GM12875 (cell line): ENCODE data around the gene KCNC1.

Source experiments
- H3K4me3 ChIP-seq: one replicate; pipeline ENCODE4 v1.5.1; 2011; ENCODE audit warnings: low read depth, low read length, control low read depth
- CTCF ChIP-seq: IDR thresholded peaks from 2 replicates; pipeline ENCODE4 v1.5.1; 2011; ENCODE audit warnings: low read depth, mild to moderate bottlenecking, control low read depth, inconsistent platforms, low read length, moderate library complexity, borderline replicate concordance; ENCODE audit not compliant: insufficient read depth

Gene KCNC1

GRCh38 chr11:17773674-17774073, 39.1 kb downstream of the KCNC1 start:
- TF ChIP-seq CTCF, result no peak
- no peak overlapping the region for H3K4me3 ChIP-seq

GRCh38 chr11:17774232-17775034, 39.9 kb downstream of the KCNC1 start:
- TF ChIP-seq CTCF, result no peak
- H3K4me3 ChIP-seq, result no peak overlapping the region

- no peak for TF ChIP-seq CTCF
Measured at GRCh38 chr11:17775035-17775348, 40.4 kb downstream of the KCNC1 start.

GRCh38 chr11:17775507-17776211, 41.1 kb downstream of the KCNC1 start:
- H3K4me3 ChIP-seq, result no peak overlapping the region
- no peak for TF ChIP-seq CTCF

More at GRCh38 chr11:17775035-17775348, 40.4 kb downstream of the KCNC1 start:
- H3K4me3 ChIP-seq, result no peak overlapping the region

GRCh38 chr11:17776212-17776875, 41.8 kb downstream of the KCNC1 start:
- TF ChIP-seq CTCF, result no peak
- no peak overlapping the region for H3K4me3 ChIP-seq

GRCh38 chr11:17777086-17777737, 42.6 kb downstream of the KCNC1 start:
- TF ChIP-seq CTCF, result no peak
- H3K4me3 ChIP-seq, result no peak overlapping the region
